HepG2 (cell line): Measurements from ENCODE around the gene PIK3CA. TPM values are rescaled to one million over a fixed set of nuclear protein-coding genes. Genes with fewer than 3 reads are reported as not detected.

Experiments used
- ATAC-seq: fragments of 200-7000 bp; cut with Tn5 transposase; 3 replicates; pipeline ENCODE4 v1.9.1; 2020; ENCODE audit warnings: mild to moderate bottlenecking, moderate library complexity
- BruUV-seq: library from RNA; stranded (reverse); fragments of 400-500 nt; replicated peaks from 2 replicates; lab custom pipeline; 2021; lab: Mats Ljungman, UMichigan
- CTCF ChIA-PET: fragments of 300-600 bp; formaldehyde crosslinking; extraction: SDS; loops from one replicate; lab custom pipeline; 2021; ENCODE audit warnings: low total read pairs, inconsistent platforms, low intra/inter-chr PET ratio; lab: Yijun Ruan, JAX
- POLR2A ChIA-PET: fragments of 350-600 bp; sonication (Branson Sonifier 250); formaldehyde crosslinking; loops from one replicate; lab custom pipeline; 2020; ENCODE audit warnings: antibody characterized with exemption, inconsistent platforms; lab: Yijun Ruan, JAX
- DNase-seq: peaks from one replicate; pipeline ENCODE4 v3.0.0-alpha.2; 2015; ENCODE audit warnings: low spot score
- FAIRE-seq: peaks from 3 replicates; lab custom pipeline; 2011; peaks lifted over from hg19 to GRCh38; lab: Jason Lieb, UNC
- H2AFZ ChIP-seq: one replicate; pipeline ENCODE4 v1.6.1; 2011; ENCODE audit warnings: low read length, inconsistent platforms
- H3K27ac ChIP-seq: fragments of 300-600 bp; 3 replicates; pipeline ENCODE4 v1.8.0; 2011; ENCODE audit warnings: mixed run types, mild to moderate bottlenecking, mixed read lengths, low read length, inconsistent platforms; ENCODE audit not compliant: insufficient read depth; ENCODE audit errors: extremely low read length
- H3K27me3 ChIP-seq, 2 experiments: fragments of 200-600 bp in 1 of 2; 2 replicates in 1 of 2; 3 replicates in 1 of 2; pipeline versions ENCODE4 v1.6.0 to v1.8.0; 2011; ENCODE audit warnings: low read length in 2 of 2, mild to moderate bottlenecking in 2 of 2, moderate library complexity in 2 of 2, inconsistent platforms in 1 of 2; ENCODE audit not compliant: insufficient read depth in 2 of 2, control insufficient read depth in 1 of 2
- H3K36me3 ChIP-seq, 2 experiments: fragments of 200-600 bp in 1 of 2; replicated peaks in 1 of 2; 2 replicates in 1 of 2; 3 replicates in 1 of 2; pipeline versions ENCODE4 v1.5.1 to v1.8.0; 2011; ENCODE audit warnings: low read length in 2 of 2, inconsistent platforms in 1 of 2; ENCODE audit not compliant: insufficient read depth in 2 of 2, control insufficient read depth in 1 of 2
- H3K4me1 ChIP-seq: 2 replicates; pipeline ENCODE4 v1.5.1; 2012; ENCODE audit warnings: low read length, inconsistent platforms; ENCODE audit not compliant: insufficient read depth
- H3K4me2 ChIP-seq: 2 replicates; pipeline ENCODE4 v1.6.0; 2011; ENCODE audit warnings: low read depth, low read length, inconsistent platforms
- H3K4me3 ChIP-seq, 3 experiments: fragments of 200-600 bp in 1 of 3; sonication (generic), shearing (Covaris generic) in 1 of 3; replicated peaks in 1 of 3; 2 replicates each; pipeline ENCODE4 v1.5.1; 2011 to 2016; ENCODE audit warnings: low read length in 3 of 3, inconsistent platforms in 2 of 3, low read depth in 2 of 3, mild to moderate bottlenecking in 2 of 3, control low read depth in 1 of 3, mixed read lengths in 1 of 3; ENCODE audit not compliant: insufficient read depth in 1 of 3
- H3K79me2 ChIP-seq: one replicate; pipeline ENCODE4 v1.6.1; 2011; ENCODE audit warnings: low read length, inconsistent platforms; ENCODE audit not compliant: insufficient read depth
- H3K9ac ChIP-seq: 2 replicates; pipeline ENCODE4 v1.6.0; 2011; ENCODE audit warnings: mild to moderate bottlenecking, low read depth, low read length, inconsistent platforms; ENCODE audit not compliant: insufficient read depth
- H3K9me3 ChIP-seq: 2 replicates; pipeline ENCODE4 v1.5.1; 2012; ENCODE audit warnings: mild to moderate bottlenecking, low read length
- H4K20me1 ChIP-seq: 2 replicates; pipeline ENCODE4 v1.6.0; 2011; ENCODE audit warnings: inconsistent platforms, mild to moderate bottlenecking, low read length, moderate library complexity; ENCODE audit not compliant: insufficient read depth
- HNF1B ChIP-seq: sonication (generic); formaldehyde crosslinking; IDR thresholded peaks from 2 replicates; pipeline ENCODE4 v1.5.1; 2020; ENCODE audit warnings: mild to moderate bottlenecking, moderate library complexity, missing genetic modification reagents
- MAX ChIP-seq: IDR thresholded peaks from 2 replicates; pipeline ENCODE4 v1.6.1; 2012; ENCODE audit warnings: inconsistent platforms
- PAXIP1 ChIP-seq: sonication (generic); formaldehyde crosslinking; conservative IDR thresholded peaks from 2 replicates; pipeline ENCODE4 v1.4.0; 2020; ENCODE audit warnings: mild to moderate bottlenecking, missing genetic modification reagents, moderate library complexity
- RBAK ChIP-seq: sonication (generic); formaldehyde crosslinking; IDR thresholded peaks from 2 replicates; pipeline ENCODE4 v1.5.1; 2020; ENCODE audit warnings: mild to moderate bottlenecking, missing genetic modification reagents
- ZNF337 ChIP-seq: sonication (generic); formaldehyde crosslinking; IDR thresholded peaks from 2 replicates; pipeline ENCODE4 v1.5.1; 2020; ENCODE audit warnings: missing genetic modification reagents, low read depth, mild to moderate bottlenecking, borderline replicate concordance
- ZNF713 ChIP-seq: sonication (generic); formaldehyde crosslinking; IDR thresholded peaks from 2 replicates; pipeline ENCODE4 v1.4.0; 2020; ENCODE audit warnings: mild to moderate bottlenecking, missing genetic modification reagents
- ZNF749 ChIP-seq: sonication (generic); formaldehyde crosslinking; IDR thresholded peaks from 2 replicates; pipeline ENCODE4 v1.8.0; 2022; ENCODE audit warnings: mild to moderate bottlenecking, missing genetic modification reagents, moderate library complexity, borderline replicate concordance
- ZNF776 ChIP-seq: sonication (generic); formaldehyde crosslinking; IDR thresholded peaks from 2 replicates; pipeline ENCODE4 v1.4.0; 2020; ENCODE audit warnings: mild to moderate bottlenecking, missing genetic modification reagents
- ZNF83 ChIP-seq: sonication (generic); formaldehyde crosslinking; IDR thresholded peaks from 2 replicates; pipeline ENCODE4 v1.4.0; 2020; ENCODE audit warnings: missing genetic modification reagents, mild to moderate bottlenecking, borderline replicate concordance
- ZNF883 ChIP-seq: sonication (generic); formaldehyde crosslinking; IDR thresholded peaks from 2 replicates; pipeline ENCODE4 v1.5.1; 2020; ENCODE audit warnings: mild to moderate bottlenecking, missing genetic modification reagents; ENCODE audit errors: not compliant biosample characterization
- WGBS: methylation state at CpG from one replicate; pipeline ENCODE4 v1.1.6; 2017; ENCODE audit warnings: low lambda C conversion rate; 5-methylcytosine and 5-hydroxymethylcytosine counted together
- in situ Hi-C: cut with HindIII; loops from 2 replicates; pipeline ENCODE4 v1.10.0; 2017; ENCODE audit warnings: low pct_unique_long_range_greater_than_20kb; ENCODE audit not compliant: extremely low pct_ligation_motif_present
- intact Hi-C: fragments of 100-400 bp; cut with micrococcal nuclease; formaldehyde crosslinking; loops from one replicate; pipeline ENCODE4 v1.10.0; 2022; ENCODE audit not compliant: unreplicated experiment
- polyA plus RNA-seq, 8 experiments: library from polyadenylated mRNA; depleted of rRNA in 3 of 8; stranded (reverse) in 7 of 8; unstranded in 1 of 8; fragments of >200 nt; fragmentation: Illumina TruSeq in 4 of 8; extraction: Trizol in 4 of 8; gene quantifications; 2 replicates each; pipeline versions ENCODE4 v1.2.1 to v1.2.3, GENCODE V29; 2011 to 2016; ENCODE audit warnings: low read depth in 4 of 8, missing spikeins in 1 of 8, mixed read lengths in 1 of 8; ENCODE audit not compliant: insufficient read depth in 1 of 8
- total RNA-seq, 5 experiments: library from RNA; depleted of rRNA; stranded (reverse); fragments of >200 nt; fragmentation: Illumina TruSeq; extraction: Trizol; gene quantifications; 2 replicates each; pipeline ENCODE4 v1.2.3, GENCODE V29; 2016; ENCODE audit warnings: low read depth in 1 of 5
- TF ChIP-seq, protein P1 (sequence below): sonication (generic); formaldehyde crosslinking; IDR thresholded peaks from 2 replicates; pipeline ENCODE4 v1.9.0; 2022; ENCODE audit warnings: missing genetic modification reagents, mild to moderate bottlenecking, borderline replicate concordance

PIK3CA gene
- total and polyA plus RNA-seq, 2 of the 13 experiments (the other 11 are each of a cell fraction or from before 2014, with no cell fraction given) = 5.7 to 11.4 TPM

DNA sequence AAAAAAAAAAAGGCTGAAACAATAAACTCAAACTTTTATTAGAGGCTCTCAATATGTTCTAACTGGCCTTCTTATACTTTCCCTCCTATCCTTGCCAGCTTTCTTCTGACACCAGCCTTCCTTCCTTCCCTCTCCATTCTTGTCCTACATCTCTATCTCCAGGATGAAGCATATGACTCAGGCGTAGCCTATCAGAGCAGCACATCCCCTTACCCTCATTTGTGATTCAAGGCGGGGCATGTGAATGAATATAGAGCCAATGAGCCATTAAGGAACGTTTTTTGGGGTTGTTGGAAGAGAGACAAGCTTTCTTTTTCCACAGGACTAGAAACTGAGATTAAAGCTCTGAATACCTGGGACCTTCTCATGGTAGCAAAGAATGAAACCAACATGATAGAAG lies 127.8 kb downstream of the PIK3CA start:
- WGBS = 41% methylated on average over 3 of the region's 3 CpGs
- Histone ChIP-seq H3K27me3 (no peaks in the 10 kb centered on the region; a peak in 1 of 5 replicates), H3K36me3 (no peaks in the 10 kb centered on the region), H3K9ac (no peak overlapping the region), H3K4me1 (no peaks in the 10 kb centered on the region; the same call in 1 of the 2 replicates), H4K20me1 (no peaks in the 10 kb centered on the region), H2AFZ (no peak overlapping the region), H3K4me3 (no peak overlapping the region), H3K79me2 (no peaks in the 10 kb centered on the region), H3K4me2 (no peak overlapping the region), H3K27ac (no peak overlapping the region), H3K9me3 (no peaks in the 10 kb centered on the region)
- intact Hi-C loops = no loop called here
- in situ Hi-C loops = no loop called here
- FAIRE-seq = no peak
- ChIA-PET POLR2A (no interaction called here), CTCF (no interaction called here)
- no TSS peak for BruUV-seq
- no peak for DNase-seq
- no peak for ATAC-seq
- TF ChIP-seq PAXIP1 (CRISPR knock-in tag) (no peak), ZNF337 (CRISPR knock-in tag) (no peak), ZNF776 (CRISPR knock-in tag) (no peak), ZNF749 (no peak), MAX (no peak), ZNF883 (CRISPR knock-in tag) (no peak), ZNF713 (no peak), ZNF83 (CRISPR knock-in tag) (no peak), HNF1B (CRISPR knock-in tag) (no peak), RBAK (CRISPR knock-in tag) (no peak)
- TF ChIP-seq, protein P1, sequence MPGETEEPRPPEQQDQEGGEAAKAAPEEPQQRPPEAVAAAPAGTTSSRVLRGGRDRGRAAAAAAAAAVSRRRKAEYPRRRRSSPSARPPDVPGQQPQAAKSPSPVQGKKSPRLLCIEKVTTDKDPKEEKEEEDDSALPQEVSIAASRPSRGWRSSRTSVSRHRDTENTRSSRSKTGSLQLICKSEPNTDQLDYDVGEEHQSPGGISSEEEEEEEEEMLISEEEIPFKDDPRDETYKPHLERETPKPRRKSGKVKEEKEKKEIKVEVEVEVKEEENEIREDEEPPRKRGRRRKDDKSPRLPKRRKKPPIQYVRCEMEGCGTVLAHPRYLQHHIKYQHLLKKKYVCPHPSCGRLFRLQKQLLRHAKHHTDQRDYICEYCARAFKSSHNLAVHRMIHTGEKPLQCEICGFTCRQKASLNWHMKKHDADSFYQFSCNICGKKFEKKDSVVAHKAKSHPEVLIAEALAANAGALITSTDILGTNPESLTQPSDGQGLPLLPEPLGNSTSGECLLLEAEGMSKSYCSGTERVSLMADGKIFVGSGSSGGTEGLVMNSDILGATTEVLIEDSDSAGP (CRISPR knock-in tag) = no peak
